Brain microvascular endothelial cell (primary cell): ENCODE results near the gene GJC1.

Experiments
- DNase-seq: peaks from one replicate; pipeline ENCODE4 v3.0.0-alpha.2; 2020
- H3K27ac ChIP-seq: fragments of 250-450 bp; sonication (Bioruptor Pico); 2 replicates; pipeline ENCODE4 v1.5.1; 2020; ENCODE audit warnings: mild to moderate bottlenecking, moderate library complexity
- H3K27me3 ChIP-seq: fragments of 250-450 bp; sonication (Bioruptor Pico); replicated peaks from 2 replicates; pipeline ENCODE4 v1.5.1; 2020; ENCODE audit warnings: mild to moderate bottlenecking
- H3K36me3 ChIP-seq: fragments of 250-450 bp; sonication (Bioruptor Pico); replicated peaks from 2 replicates; pipeline ENCODE4 v1.5.1; 2020; ENCODE audit warnings: mild to moderate bottlenecking
- H3K4me3 ChIP-seq: 2 replicates; pipeline ENCODE4 v1.5.1; 2011; ENCODE audit warnings: low read depth, mild to moderate bottlenecking, control low read depth, low read length, moderate library complexity
- CTCF ChIP-seq: IDR thresholded peaks from 2 replicates; pipeline ENCODE4 v1.5.1; 2011; ENCODE audit warnings: low read depth, mild to moderate bottlenecking, moderate library complexity, low read length, control low read depth, inconsistent platforms; ENCODE audit errors: missing control alignments
- in situ Hi-C: cut with HindIII; loops from 2 replicates; pipeline ENCODE4 v1.10.0; 2017; ENCODE audit warnings: low sequenced_read_pairs, low pct_ligation_motif_present

The GJC1 gene

DNA sequence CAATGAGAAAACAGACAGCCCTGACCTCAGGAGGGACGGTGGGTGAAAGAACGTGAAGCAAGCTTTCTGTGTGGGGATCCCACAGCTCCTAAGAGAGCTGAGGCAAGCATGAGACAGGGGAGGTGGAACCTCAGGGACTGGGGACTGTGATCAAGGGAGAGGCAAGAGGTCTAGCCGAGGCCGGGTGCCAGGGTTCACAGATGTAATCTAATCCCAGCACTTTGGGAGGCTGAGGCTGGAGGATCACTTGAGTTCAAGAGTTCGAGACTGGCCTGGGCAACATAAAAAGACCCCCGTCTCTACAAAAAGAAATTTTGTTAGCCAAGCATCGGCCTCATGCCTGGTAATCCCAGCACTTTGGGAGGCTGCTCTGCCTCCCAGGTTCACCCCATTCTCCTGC lies 75.8 kb downstream of the GJC1 start:
- in situ Hi-C loops = no loop called here
- Histone ChIP-seq H3K27me3 (peaks cover 5% of the 10 kb centered on the region), H3K4me3 (no peak overlapping the region), H3K36me3 (no peaks in the 10 kb centered on the region), H3K27ac (no peak overlapping the region)
- TF ChIP-seq CTCF = no peak
- DNase-seq = no peak

DNA sequence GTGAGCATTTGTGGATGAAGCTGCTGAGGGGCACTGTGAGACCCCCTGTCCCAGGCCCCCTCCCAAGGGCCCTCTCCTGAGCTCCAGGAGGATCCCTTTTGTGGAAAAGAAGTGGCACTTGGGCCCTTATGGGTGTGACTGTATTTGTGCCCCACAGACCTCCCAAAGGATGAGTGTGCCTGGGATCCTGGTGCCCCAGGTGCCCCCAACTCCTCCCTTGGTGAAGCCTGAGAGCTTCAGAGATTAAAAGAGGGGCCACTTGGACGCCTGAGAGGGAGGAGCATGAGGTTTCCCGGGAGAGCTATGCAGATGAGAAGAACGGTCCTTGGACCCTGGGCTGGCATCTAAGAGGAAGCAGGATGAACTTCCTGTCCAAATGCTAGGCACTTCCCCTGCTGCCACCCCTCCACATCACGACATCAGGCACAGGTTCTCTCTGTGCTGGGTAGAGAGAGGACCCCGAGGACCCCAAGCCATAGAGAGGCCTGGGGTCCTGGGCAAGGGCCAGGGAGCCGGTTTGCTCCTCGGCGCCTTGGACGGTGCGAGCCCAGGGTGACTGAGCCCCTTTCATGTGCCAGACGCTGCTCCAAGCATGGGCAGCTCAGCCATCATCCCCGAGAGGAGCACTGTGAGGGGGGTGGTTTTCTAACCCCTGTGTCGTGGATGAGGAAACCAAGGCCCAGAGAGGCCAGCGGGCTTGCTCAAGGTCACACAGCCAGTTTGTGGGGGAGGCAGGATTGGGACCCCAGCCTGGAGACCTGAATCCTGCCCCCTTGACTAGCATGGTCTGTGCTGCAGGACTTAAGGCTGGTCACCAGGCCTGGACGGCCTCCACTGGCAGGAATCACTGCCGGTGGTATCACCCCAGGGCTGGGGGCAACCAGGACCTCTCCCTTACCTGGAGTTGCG lies 76.9 kb downstream of the GJC1 start:
- Histone ChIP-seq H3K27me3 (peaks cover under 1% of the 10 kb centered on the region), H3K27ac (no peak overlapping the region), H3K4me3 (no peak overlapping the region), H3K36me3 (no peaks in the 10 kb centered on the region)
- no peak for TF ChIP-seq CTCF
- in situ Hi-C loops = no loop called here
- no peak for DNase-seq

DNA sequence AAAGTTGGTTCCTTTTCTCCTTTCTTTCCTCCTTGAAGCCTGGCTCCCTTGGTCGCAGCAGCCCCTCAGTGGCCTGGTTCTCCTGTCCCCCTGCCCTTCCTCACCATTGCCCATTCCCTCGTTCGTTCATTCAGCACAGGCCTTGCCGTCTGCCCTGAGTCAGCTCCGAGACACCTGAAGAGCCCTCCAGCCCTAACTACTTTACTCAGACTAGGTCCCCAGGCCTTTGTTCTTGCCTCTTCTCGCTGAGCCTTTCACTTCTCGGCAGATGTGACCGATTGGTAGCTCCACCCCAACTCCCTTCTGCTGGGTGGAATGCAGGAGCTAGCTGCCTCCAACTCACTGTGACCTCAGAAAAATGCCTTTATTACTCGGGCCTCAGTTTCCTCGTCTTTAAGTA lies 78.3 kb downstream of the GJC1 start:
- H3K36me3 ChIP-seq = no peaks in the 10 kb centered on the region
- in situ Hi-C loops = no loop called here
- no peak overlapping the region for H3K4me3 ChIP-seq
- no peak for DNase-seq
- H3K27ac ChIP-seq = no peak overlapping the region
- no peak for TF ChIP-seq CTCF
- H3K27me3 ChIP-seq = no peaks in the 10 kb centered on the region

DNA sequence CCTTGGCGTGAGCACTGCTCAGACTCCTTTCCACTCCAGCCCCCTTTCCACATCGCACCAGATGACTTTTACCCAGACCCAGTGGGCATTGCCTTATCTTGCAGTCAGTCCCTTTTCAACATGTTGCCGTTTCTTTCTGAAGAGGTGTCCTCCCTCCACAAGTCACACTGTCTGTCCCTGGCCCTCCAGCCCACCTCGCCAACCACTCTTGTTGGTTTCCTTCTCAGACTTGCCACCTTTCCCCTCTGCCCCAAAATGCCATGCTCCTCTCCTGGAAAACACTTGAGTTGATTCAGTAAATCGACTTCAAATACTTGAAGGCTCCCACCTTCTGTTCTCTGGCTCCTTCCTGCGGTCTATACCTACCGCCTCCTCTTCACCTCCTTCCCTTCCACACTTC lies 78.8 kb downstream of the GJC1 start:
- H3K4me3 ChIP-seq = no peak overlapping the region
- DNase-seq = no peak
- H3K27ac ChIP-seq = no peak overlapping the region
- no peak for TF ChIP-seq CTCF
- no peaks in the 10 kb centered on the region for H3K27me3 ChIP-seq
- in situ Hi-C loops = no loop called here
- H3K36me3 ChIP-seq = no peaks in the 10 kb centered on the region

GRCh38 chr17:44749980-44750318 lies 80.1 kb downstream of the GJC1 start:
- H3K36me3 ChIP-seq = no peaks in the 10 kb centered on the region
- in situ Hi-C loops = no loop called here

More at GRCh38 chr17:44749980-44750318, 80.1 kb downstream of the GJC1 start:
- TF ChIP-seq CTCF = no peak
- no peak overlapping the region for H3K4me3 ChIP-seq
- H3K27ac ChIP-seq = no peak overlapping the region
- no peaks in the 10 kb centered on the region for H3K27me3 ChIP-seq
- no peak for DNase-seq
